Uterus (tissue), 4 donors: ENCODE results near the gene MAST2. TPM values are rescaled to one million over a fixed set of nuclear protein-coding genes. Genes with fewer than 3 reads are reported as not detected.

Experiments used
- DNase-seq, 2 donors: peaks; one replicate each; pipeline ENCODE4 v3.0.0-alpha.2; 2019 to 2020
- H3K27ac ChIP-seq, 2 donors: fragments of 200-600 bp; sonication (generic); 1 replicate in 1 of 2; 2 replicates in 1 of 2; pipeline ENCODE4 v1.5.1; 2016 to 2018
- H3K27me3 ChIP-seq, 2 donors: fragments of 200-600 bp; sonication (generic); one replicate each; pipeline ENCODE4 v1.5.1; 2018 to 2019; ENCODE audit warnings: control low read depth in 1 of 2
- H3K36me3 ChIP-seq, 2 donors: fragments of 200-600 bp; sonication (generic); one replicate each; pipeline ENCODE4 v1.5.1; 2019; ENCODE audit warnings: control low read depth in 1 of 2
- H3K4me1 ChIP-seq, 2 donors: fragments of 200-600 bp; sonication (generic); one replicate each; pipeline ENCODE4 v1.5.1; 2018 to 2019; ENCODE audit warnings: control low read depth in 1 of 2
- H3K4me3 ChIP-seq, 2 donors: fragments of 200-600 bp; sonication (generic); 1 replicate in 1 of 2; 2 replicates in 1 of 2; pipeline ENCODE4 v1.5.1; 2018 to 2019; ENCODE audit warnings: mild to moderate bottlenecking in 1 of 2
- H3K9me3 ChIP-seq, 2 donors: fragments of 200-600 bp; sonication (generic); one replicate each; pipeline ENCODE4 v1.5.1; 2019; ENCODE audit warnings: control low read depth in 1 of 2
- POLR2A ChIP-seq, 2 donors: fragments of 450-650 bp; IDR thresholded peaks; one replicate each; pipeline ENCODE4 v1.6.1; 2016; ENCODE audit warnings: antibody characterized with exemption in 2 of 2, mild to moderate bottlenecking in 1 of 2, moderate library complexity in 1 of 2
- intact Hi-C: fragments of 100-400 bp; cut with DNase I; formaldehyde crosslinking; loops from one replicate; pipeline ENCODE4 v1.15.1; 2023; ENCODE audit warnings: low total_unique reads
- total RNA-seq, 4 donors: library from RNA; depleted of rRNA in 3 of 4; stranded (reverse); fragments of >200 nt in 3 of 4; gene quantifications; one replicate each; pipeline versions ENCODE4 v1.1.0 to v1.2.4, GENCODE V29; 2014 to 2023
- TF ChIP-seq, protein P1 (sequence below), 4 experiments: fragments of 200-600 bp in 2 of 4; fragments of 450-650 bp in 2 of 4; sonication (generic) in 2 of 4; IDR thresholded peaks; one replicate each; pipeline ENCODE4 v1.5.1; 2016 to 2019; ENCODE audit warnings: antibody characterized with exemption in 4 of 4, mild to moderate bottlenecking in 2 of 4, moderate library complexity in 1 of 4
- donor health status: DM: yes; HTN: yes; CAD: no.

Gene MAST2
- total RNA-seq, 4 donors from 2014 or later, result 12.8 to 52.1 (median 36.3) TPM

GRCh38 chr1:45809761-45810160 lies 6.3 kb downstream of the MAST2 start:
- no peaks in the 10 kb centered on the region for H3K36me3 ChIP-seq
- H3K4me3 ChIP-seq, result no peak overlapping the region
- H3K27ac ChIP-seq, result no peak overlapping the region
- H3K27me3 ChIP-seq, result no peaks in the 10 kb centered on the region
- DNase-seq, result no peak
- intact Hi-C loops, result no loop called here
- no peaks in the 10 kb centered on the region for H3K4me1 ChIP-seq
- no peaks in the 10 kb centered on the region for H3K9me3 ChIP-seq
- TF ChIP-seq, protein P1, sequence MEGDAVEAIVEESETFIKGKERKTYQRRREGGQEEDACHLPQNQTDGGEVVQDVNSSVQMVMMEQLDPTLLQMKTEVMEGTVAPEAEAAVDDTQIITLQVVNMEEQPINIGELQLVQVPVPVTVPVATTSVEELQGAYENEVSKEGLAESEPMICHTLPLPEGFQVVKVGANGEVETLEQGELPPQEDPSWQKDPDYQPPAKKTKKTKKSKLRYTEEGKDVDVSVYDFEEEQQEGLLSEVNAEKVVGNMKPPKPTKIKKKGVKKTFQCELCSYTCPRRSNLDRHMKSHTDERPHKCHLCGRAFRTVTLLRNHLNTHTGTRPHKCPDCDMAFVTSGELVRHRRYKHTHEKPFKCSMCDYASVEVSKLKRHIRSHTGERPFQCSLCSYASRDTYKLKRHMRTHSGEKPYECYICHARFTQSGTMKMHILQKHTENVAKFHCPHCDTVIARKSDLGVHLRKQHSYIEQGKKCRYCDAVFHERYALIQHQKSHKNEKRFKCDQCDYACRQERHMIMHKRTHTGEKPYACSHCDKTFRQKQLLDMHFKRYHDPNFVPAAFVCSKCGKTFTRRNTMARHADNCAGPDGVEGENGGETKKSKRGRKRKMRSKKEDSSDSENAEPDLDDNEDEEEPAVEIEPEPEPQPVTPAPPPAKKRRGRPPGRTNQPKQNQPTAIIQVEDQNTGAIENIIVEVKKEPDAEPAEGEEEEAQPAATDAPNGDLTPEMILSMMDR (IDR thresholded peaks at IDR 0.05), result no peak

GRCh38 chr1:45814776-45815175 lies 11.4 kb downstream of the MAST2 start:
- intact Hi-C loops, result no loop called here
- Histone ChIP-seq H3K4me1 (no peaks in the 10 kb centered on the region), H3K4me3 (no peak overlapping the region), H3K36me3 (no peaks in the 10 kb centered on the region), H3K27me3 (no peaks in the 10 kb centered on the region), H3K9me3 (no peaks in the 10 kb centered on the region), H3K27ac (no peak overlapping the region)
- no peak for DNase-seq
- TF ChIP-seq POLR2A (IDR thresholded peaks at IDR 0.05), result no peak
- TF ChIP-seq, protein P1 (IDR thresholded peaks at IDR 0.05), result no peak

GRCh38 chr1:45815667-45816458 lies 12.5 kb downstream of the MAST2 start:
- intact Hi-C loops, result no loop called here
- no peak for TF ChIP-seq POLR2A (IDR thresholded peaks at IDR 0.05)
- TF ChIP-seq, protein P1 (IDR thresholded peaks at IDR 0.05), result no peak
- Histone ChIP-seq H3K27ac (no peak overlapping the region), H3K4me1 (no peaks in the 10 kb centered on the region), H3K4me3 (no peak overlapping the region), H3K36me3 (no peaks in the 10 kb centered on the region), H3K9me3 (no peaks in the 10 kb centered on the region), H3K27me3 (no peaks in the 10 kb centered on the region)
- DNase-seq, result no peak

GRCh38 chr1:45820173-45820572 lies 16.8 kb downstream of the MAST2 start:
- H3K27me3 ChIP-seq, result no peaks in the 10 kb centered on the region
- H3K36me3 ChIP-seq, result no peaks in the 10 kb centered on the region
- no peak for DNase-seq
- intact Hi-C loops, result no loop called here
- no peaks in the 10 kb centered on the region for H3K4me1 ChIP-seq
- no peaks in the 10 kb centered on the region for H3K9me3 ChIP-seq
- H3K27ac ChIP-seq, result no peak overlapping the region
- TF ChIP-seq, protein P1 (IDR thresholded peaks at IDR 0.05), result no peak
- TF ChIP-seq POLR2A (IDR thresholded peaks at IDR 0.05), result no peak
- H3K4me3 ChIP-seq, result no peak overlapping the region

GRCh38 chr1:45820788-45821187 lies 17.4 kb downstream of the MAST2 start:
- H3K9me3 ChIP-seq, result no peaks in the 10 kb centered on the region
- TF ChIP-seq, protein P1 (IDR thresholded peaks at IDR 0.05), result no peak
- no peak for TF ChIP-seq POLR2A (IDR thresholded peaks at IDR 0.05)
- no peaks in the 10 kb centered on the region for H3K4me1 ChIP-seq
- intact Hi-C loops, result no loop called here
- no peaks in the 10 kb centered on the region for H3K36me3 ChIP-seq
- H3K27me3 ChIP-seq, result no peaks in the 10 kb centered on the region
- no peak overlapping the region for H3K27ac ChIP-seq
- no peak for DNase-seq
- no peak overlapping the region for H3K4me3 ChIP-seq
